MM.1S (cell line): ENCODE measurements around the gene RAB12.

Experiments used
- DNase-seq: peaks from one replicate; pipeline ENCODE4 v3.0.0-alpha.2; 2015
- H2AFZ ChIP-seq: fragments of 300-600 bp; sonication (generic); 2 replicates; pipeline ENCODE4 v1.6.0; 2016; ENCODE audit warnings: antibody characterized with exemption, low read length
- H3F3A ChIP-seq: fragments of 300-600 bp; sonication (generic); 2 replicates; pipeline ENCODE4 v1.6.1; 2016; ENCODE audit warnings: mild to moderate bottlenecking, antibody characterized with exemption, low read length, moderate library complexity, mixed read lengths; ENCODE audit not compliant: insufficient read depth
- H3K27ac ChIP-seq: fragments of 300-600 bp; sonication (generic); 2 replicates; pipeline ENCODE4 v1.5.1; 2016; ENCODE audit warnings: mild to moderate bottlenecking, low read length
- H3K27me3 ChIP-seq: fragments of 300-600 bp; sonication (generic); replicated peaks from 2 replicates; pipeline ENCODE4 v1.6.0; 2016; ENCODE audit warnings: low read length; ENCODE audit not compliant: insufficient read depth
- H3K36me3 ChIP-seq: fragments of 300-600 bp; sonication (generic); replicated peaks from 2 replicates; pipeline ENCODE4 v1.6.1; 2016; ENCODE audit warnings: mild to moderate bottlenecking, low read length, mixed read lengths; ENCODE audit not compliant: insufficient read depth
- H3K4me1 ChIP-seq: fragments of 300-600 bp; sonication (generic); 2 replicates; pipeline ENCODE4 v1.6.1; 2016; ENCODE audit warnings: low read length, mixed read lengths
- H3K4me2 ChIP-seq: fragments of 300-600 bp; sonication (generic); 2 replicates; pipeline ENCODE4 v1.6.0; 2016; ENCODE audit warnings: low read depth, low read length
- H3K4me3 ChIP-seq: fragments of 300-600 bp; sonication (generic); 2 replicates; pipeline ENCODE4 v1.5.1; 2016; ENCODE audit warnings: low read length, mixed read lengths
- H3K79me2 ChIP-seq: fragments of 300-600 bp; sonication (generic); 2 replicates; pipeline ENCODE4 v1.6.1; 2016; ENCODE audit warnings: mixed run types, low read length, mixed read lengths
- H3K9ac ChIP-seq: fragments of 300-600 bp; sonication (generic); 2 replicates; pipeline ENCODE4 v1.6.1; 2016; ENCODE audit warnings: low read length, mixed read lengths
- H3K9me2 ChIP-seq: fragments of 300-600 bp; sonication (generic); replicated peaks from 2 replicates; pipeline ENCODE4 v1.6.1; 2016; ENCODE audit warnings: mild to moderate bottlenecking, low read length, mixed read lengths; ENCODE audit not compliant: insufficient read depth
- H3K9me3 ChIP-seq: fragments of 300-600 bp; sonication (generic); replicated peaks from 2 replicates; pipeline ENCODE4 v1.6.1; 2016; ENCODE audit warnings: mild to moderate bottlenecking, low read length, mixed read lengths; ENCODE audit not compliant: insufficient read depth
- H4K20me1 ChIP-seq: fragments of 300-600 bp; sonication (generic); 2 replicates; pipeline ENCODE4 v1.6.1; 2016; ENCODE audit warnings: mild to moderate bottlenecking, low read length, moderate library complexity, mixed read lengths; ENCODE audit not compliant: insufficient read depth
- CTCF ChIP-seq: fragments of 300-600 bp; sonication (generic); IDR thresholded peaks from 2 replicates; pipeline ENCODE4 v1.5.1; 2016; ENCODE audit warnings: antibody characterized with exemption, low read length, mixed read lengths
- EZH2 ChIP-seq: fragments of 300-600 bp; sonication (generic); optimal IDR thresholded peaks from 2 replicates; pipeline ENCODE3; 2017; ENCODE audit warnings: low read depth, mild to moderate bottlenecking, antibody characterized with exemption, low read length, mixed read lengths
- EZH2phosphoT487 ChIP-seq: fragments of 300-600 bp; sonication (generic); IDR thresholded peaks from 2 replicates; pipeline ENCODE4 v1.6.1; 2018; ENCODE audit warnings: antibody characterized with exemption, low read length

RAB12 gene

GRCh38 chr18:8584798-8585197 lies 24.4 kb upstream of the RAB12 start:
- TF ChIP-seq CTCF (no peak), EZH2phosphoT487 (no peak), EZH2 (no peak)
- Histone ChIP-seq H2AFZ (no peak overlapping the region), H3K4me3 (no peak overlapping the region), H3K36me3 (no peaks in the 10 kb centered on the region), H3K4me1 (no peaks in the 10 kb centered on the region), H3K9ac (no peak overlapping the region), H4K20me1 (no peaks in the 10 kb centered on the region), H3K27me3 (no peaks in the 10 kb centered on the region), H3K27ac (no peak overlapping the region), H3F3A (no peaks in the 10 kb centered on the region), H3K79me2 (no peaks in the 10 kb centered on the region), H3K9me2 (no peaks in the 10 kb centered on the region), H3K4me2 (no peak overlapping the region), H3K9me3 (no peaks in the 10 kb centered on the region)
- DNase-seq, result no peak

GRCh38 chr18:8586941-8587340 lies 22.3 kb upstream of the RAB12 start:
- H3K4me1 ChIP-seq, result no peaks in the 10 kb centered on the region
- H2AFZ ChIP-seq, result no peak overlapping the region
- no peak overlapping the region for H3K4me3 ChIP-seq
- H4K20me1 ChIP-seq, result no peaks in the 10 kb centered on the region
- DNase-seq, result no peak
- no peak for TF ChIP-seq EZH2phosphoT487
- no peak for TF ChIP-seq EZH2
- TF ChIP-seq CTCF, result no peak
- no peaks in the 10 kb centered on the region for H3K79me2 ChIP-seq
- H3K27me3 ChIP-seq, result no peaks in the 10 kb centered on the region
- H3K9me2 ChIP-seq, result no peaks in the 10 kb centered on the region
- no peak overlapping the region for H3K4me2 ChIP-seq
- no peaks in the 10 kb centered on the region for H3K36me3 ChIP-seq
- H3K27ac ChIP-seq, result no peak overlapping the region
- H3K9me3 ChIP-seq, result no peaks in the 10 kb centered on the region
- H3F3A ChIP-seq, result no peaks in the 10 kb centered on the region
- H3K9ac ChIP-seq, result no peak overlapping the region

GRCh38 chr18:8595445-8595844 lies 13.8 kb upstream of the RAB12 start:
- no peak for DNase-seq
- Histone ChIP-seq H2AFZ (0 out of 2 replicates have a peak overlapping the region, but pooled peaks have one; percentile 10), H3K79me2 (no peaks in the 10 kb centered on the region), H3K4me3 (no peak overlapping the region), H3K27me3 (no peaks in the 10 kb centered on the region), H3K27ac (no peak overlapping the region), H3K9me3 (no peaks in the 10 kb centered on the region), H3F3A (no peaks in the 10 kb centered on the region), H3K9ac (no peak overlapping the region), H3K4me2 (no peak overlapping the region), H3K9me2 (no peaks in the 10 kb centered on the region), H3K4me1 (no peaks in the 10 kb centered on the region), H3K36me3 (no peaks in the 10 kb centered on the region), H4K20me1 (no peaks in the 10 kb centered on the region)
- no peak for TF ChIP-seq EZH2
- no peak for TF ChIP-seq EZH2phosphoT487
- TF ChIP-seq CTCF, result no peak
